GM21529 (cell line): ENCODE measurements around the gene CXCL3.

ENCODE experiments used
- ATAC-seq: cut with Tn5 transposase; IDR thresholded peaks from one replicate; pipeline ENCODE4 v1.9.1; 2021; ENCODE audit not compliant: unreplicated experiment

CXCL3 gene

DNA sequence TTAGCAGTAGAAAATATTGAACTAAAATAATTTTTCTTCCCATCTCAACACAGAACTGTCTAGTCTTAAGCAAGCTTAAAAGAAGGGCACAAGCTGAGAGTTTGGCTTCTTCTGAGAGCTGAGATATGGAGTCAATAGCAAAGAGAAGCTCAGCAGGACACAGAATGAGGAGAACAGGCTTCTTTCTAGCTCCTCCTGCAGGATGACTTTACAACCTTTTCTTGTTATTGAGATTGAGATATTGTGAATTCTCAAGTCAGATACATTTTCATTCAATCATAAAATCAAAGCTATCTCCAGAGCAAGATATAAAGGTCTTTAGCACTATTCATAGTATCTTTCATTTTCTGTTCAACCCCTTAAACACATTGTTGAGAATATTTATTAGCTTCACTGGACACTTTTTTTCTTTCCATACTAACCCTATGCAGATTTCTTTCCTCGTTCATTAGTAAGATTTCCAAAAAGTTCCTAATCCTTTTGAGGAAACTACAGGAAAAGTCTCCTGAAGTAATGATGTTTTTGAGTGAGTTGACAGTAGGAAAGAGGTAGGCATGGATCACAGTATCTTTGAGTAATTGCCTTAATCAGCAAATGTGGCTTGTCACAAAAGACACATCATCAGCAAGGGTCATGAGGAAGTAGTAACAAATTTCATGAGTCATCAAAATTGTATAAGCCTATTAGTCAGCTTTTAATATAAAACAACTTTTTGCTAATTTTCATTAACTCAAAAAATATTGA is 17.8 kb upstream of the CXCL3 start:
- no peak for ATAC-seq

DNA sequence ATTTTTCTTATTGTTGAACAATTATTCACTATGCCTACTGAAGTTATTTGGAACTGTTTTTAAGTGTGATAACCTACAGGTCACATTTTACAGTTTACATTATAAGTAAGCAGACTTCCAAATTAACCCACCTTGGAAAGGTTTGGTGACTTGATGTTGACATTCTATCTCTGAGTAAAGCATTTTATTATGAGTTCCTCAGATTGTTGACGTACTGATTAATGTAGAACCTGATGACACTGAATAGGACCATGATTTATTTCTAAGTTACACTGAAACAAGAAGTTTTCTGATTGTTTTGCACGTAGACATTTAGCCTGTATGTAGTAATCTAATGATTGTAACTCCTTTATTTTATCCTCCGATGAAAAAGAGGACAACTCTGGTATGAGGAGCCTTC is 17.0 kb upstream of the CXCL3 start:
- no peak for ATAC-seq

DNA sequence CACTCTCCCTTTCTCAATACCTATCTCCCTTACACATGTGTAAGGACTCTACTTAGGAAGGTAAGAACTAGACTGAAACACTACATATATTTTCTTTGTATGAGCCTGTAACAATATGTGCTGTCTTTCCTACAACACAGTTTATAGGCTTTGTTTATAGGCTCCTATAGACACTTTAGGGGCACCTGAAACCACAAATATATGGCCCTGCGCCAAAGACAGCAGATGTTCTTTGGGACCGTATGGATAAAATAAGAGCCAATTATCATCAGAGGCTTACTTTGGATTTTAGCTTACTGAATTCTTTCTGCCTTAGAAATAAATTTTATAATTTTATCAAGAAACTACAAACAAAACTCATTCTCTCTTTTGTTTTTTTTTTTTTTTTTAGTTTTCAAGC is 16.6 kb upstream of the CXCL3 start:
- ATAC-seq, result no peak

DNA sequence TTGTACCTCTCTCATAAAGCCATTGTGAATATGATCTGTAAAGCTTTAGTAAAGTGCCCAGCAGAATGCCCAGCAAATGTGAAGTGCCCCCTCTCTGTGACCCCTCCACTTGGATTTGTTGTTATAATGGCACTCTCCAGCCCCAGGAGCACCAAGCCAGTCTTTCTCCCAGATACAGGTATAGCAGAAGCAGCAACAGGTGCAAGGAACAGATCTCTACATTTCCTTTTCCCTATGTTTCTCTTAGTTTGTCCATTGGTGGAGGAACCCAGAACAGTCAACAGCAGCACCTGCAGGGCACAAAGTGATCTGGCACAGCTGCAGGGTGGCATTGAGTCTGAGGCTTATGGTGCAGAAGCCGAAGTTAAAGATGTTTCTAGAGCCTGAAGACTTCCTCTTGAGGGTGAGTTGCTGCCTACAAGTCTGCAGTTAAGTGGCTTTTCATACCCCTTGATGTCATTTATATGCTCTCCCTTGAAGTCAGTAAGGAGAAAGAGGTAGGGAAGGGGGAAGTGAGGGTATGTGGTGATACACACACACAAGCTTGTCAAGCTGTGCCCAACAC is 16.1 kb upstream of the CXCL3 start:
- ATAC-seq, result no peak

DNA sequence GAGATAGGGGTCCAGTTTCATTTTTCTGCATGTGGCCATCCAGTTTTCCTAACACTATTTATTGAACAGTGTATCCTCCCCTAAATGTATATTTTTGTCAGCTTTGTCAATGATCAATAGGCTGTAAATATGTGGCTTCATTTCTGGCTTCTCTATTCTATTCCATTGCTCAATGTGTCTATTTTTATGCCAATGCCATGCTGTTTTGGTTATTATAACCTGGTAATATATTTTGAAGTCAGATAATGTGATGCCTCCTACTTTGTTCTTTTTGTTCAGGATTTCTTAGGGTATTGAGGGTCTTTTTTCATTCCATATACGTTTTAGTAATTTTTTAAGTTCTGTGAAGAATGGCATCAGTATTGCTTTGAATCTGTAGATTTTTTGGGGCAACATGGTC is 8.7 kb upstream of the CXCL3 start:
- ATAC-seq, result no peak

DNA sequence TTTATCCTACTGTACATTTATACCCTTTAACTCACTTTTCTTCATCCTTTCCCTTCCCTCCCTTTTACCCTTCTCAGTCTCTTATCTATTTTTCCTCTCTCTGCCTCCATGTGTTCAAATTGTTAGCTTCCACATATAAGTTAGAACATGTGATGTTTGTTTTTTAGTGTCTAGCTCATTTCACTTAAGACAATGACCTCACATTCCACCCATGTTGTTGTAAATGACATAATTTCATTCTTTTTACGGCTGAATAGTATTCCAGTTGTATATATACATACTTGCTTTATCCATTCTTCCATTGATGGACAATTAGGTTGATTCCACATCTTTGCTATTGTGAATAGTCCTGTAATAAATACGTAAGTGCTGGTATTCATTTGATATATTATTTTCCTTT is 7.3 kb upstream of the CXCL3 start:
- no peak for ATAC-seq

DNA sequence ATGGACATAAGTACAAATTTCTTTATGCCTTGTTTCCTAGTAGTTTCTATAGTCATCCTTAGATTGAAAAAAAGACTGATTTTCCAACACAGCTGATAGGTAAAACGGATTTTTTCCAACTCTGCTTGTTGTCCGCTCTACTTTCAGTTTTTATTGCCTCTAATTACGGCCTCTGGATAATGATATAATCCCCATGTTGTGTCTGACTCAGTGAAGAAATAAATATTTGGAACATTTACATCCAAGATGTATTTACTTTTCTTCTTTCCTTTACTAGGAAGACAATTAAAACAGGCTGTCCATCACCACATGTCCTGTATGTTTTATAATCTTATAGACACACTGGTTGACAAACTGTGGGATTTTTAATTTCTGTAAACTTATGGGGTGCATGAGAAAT is 6.8 kb upstream of the CXCL3 start:
- ATAC-seq, result no peak

DNA sequence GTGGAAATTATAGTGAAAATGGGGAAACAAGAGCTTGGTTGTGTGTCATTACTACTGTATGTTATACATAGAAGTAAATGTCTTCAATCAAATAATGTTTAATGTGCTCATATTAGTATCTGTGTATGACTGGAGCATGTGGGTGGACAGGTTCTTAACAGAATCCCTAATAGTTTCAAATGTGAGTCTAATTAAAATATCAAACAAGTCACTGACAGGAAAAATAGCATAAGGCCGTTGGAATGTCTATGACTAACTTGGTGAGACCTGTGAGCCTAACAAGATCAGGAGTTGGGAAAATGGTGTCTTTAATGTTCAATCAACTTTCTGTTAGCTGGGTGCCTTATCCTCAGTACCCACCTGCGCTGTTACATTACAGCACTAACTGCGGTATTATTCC is 6.2 kb upstream of the CXCL3 start:
- no peak for ATAC-seq

DNA sequence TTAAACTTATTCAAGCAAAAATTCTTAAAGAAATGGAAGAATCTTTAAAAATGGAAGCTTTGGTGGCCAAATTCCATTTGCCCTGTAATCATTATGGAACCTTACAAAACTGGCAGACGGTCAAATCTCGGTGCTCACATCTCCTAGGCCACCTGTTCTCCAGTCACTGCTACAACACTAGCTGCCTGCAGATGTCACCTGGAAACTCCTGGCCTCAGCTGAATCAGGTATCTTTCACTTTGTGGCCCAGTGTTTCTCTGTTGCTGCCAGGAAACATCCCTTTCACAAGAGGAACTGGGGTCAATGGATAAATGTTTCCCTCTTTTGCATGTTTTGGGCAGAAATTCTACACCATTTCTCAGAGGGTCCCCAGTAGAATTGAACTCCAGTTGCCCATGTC is 4.2 kb upstream of the CXCL3 start:
- no peak for ATAC-seq

DNA sequence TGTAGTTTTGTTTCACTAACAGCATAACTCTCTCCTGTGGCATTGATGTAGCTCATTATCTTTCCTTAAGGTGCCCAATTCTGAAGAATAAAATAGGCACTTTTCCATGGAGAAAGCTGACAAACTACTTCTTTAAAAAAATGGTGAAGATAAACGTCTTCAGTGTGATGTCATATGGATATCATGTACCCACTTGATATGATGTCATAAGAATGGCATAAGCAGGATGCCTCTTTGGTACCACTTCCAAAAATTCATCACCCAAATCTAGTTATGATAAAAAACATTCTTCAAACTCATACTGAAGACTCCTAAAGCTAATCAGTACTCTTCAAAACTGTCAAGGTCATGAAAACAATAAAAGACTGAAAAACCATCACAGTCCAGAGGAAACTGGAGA is 2.9 kb upstream of the CXCL3 start:
- no peak for ATAC-seq

DNA sequence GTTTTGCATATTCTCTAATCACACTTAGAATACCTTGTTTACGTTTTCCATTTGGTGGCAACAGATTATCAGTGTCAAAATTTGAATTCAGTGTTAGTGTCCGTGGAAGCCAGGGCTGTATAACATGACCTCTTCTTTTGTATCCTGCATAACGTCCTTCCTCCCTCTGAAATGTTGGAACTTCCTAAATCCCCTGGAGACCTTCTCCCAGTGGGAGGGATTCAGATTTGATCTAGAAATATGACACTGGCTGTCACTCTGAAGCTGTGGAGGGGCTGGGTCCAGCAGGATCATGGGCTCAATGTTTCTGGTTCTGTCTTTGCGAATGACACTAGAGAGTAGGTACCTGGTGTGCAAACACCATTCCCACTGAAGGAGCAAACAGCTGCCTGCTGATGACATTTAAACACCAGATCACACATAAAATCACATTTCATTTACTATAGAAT is 850 bp upstream of the CXCL3 start:
- peak; percentile 4 for ATAC-seq

DNA sequence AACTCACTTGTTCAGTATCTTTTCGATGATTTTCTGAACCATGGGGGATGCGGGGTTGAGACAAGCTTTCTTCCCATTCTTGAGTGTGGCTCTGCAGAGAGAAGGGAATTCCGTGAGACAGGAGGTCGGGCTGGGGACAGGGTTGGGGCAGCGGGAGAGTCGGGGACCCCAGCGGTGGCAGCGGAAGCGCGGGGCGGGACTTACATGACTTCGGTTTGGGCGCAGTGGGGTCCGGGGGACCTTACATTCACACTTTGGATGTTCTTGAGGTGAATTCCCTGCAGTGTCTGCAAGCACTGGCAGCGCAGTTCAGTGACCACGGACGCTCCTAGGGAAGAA is 434 bp downstream of the CXCL3 start:
- ATAC-seq, result peak; percentile 18

DNA sequence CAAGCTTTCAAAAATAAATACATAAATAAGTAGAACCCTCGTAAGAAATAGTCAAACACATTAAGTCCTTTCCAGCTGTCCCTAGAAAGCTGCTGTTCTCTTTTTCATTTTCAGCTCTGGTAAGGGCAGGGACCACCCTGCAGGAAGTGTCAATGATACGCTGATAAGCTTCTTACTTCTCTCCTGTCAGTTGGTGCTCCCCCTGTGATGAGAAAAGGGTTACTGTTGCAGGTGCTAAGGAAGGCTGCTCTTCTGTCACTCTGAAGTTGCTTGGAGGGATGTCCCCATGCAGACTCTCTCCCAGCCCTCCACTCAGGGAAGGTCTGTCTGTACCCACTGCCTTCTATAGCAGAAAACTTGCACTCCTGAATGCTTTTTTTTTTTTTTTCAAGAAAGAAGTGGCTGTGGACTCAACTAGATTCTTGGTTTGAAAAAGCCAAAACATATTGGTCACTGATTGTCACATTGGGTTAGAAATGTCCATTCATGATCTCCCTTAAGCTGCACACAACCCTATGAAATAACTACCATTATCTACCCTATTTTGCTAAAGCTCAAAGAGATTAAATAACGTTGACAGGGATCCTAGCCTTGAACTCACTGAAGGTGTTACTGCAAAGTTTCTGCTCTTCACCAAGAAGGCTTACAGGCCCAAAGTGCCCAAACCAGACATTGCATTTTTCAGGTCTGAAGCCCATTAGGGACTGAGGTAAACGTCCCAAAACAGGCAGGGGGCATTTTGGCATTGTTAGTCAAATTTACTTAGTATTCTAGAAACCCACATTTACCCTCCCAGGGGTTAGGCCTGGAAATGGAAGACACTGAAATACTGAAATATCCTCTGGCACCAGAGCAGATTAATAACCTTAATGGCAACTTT is 1.2 kb downstream of the CXCL3 start:
- ATAC-seq, result no peak

DNA sequence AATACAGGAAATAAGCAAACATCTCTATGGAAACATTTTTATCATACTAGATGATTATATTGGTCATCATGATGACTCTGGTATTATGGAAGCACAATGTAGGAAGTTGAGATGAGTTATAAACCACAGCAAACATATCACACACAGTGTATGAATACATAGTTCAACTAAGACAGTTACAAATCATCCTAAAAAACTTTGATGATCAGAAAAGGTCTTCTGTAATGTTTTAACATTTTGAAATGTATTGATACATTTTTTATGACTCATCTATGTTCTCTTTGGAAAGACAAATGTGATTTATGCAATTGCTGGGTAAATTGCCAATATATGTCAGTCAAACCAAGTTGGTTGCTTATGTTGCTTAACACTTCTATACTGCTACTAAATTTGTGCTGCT is 4.8 kb downstream of the CXCL3 start:
- ATAC-seq, result no peak

DNA sequence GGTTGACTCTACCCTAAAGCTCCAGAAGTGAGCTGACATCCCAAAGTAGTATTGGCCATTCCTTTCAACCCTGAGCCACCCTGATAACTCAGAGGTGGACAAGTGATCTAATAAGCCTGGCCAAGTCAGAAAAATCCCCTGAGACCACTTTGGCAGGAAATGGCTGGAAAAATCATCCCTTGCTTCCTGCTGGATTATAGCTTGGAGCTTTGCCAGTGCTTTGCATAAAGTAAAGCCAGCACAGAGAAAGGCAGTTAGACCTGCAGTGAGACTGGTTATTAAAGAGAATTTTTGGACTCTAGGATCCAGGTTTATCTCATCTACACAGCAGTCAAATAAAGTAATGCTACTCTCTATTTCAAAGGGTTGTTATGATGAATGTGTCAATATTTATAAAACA is 6.4 kb downstream of the CXCL3 start:
- ATAC-seq, result no peak

DNA sequence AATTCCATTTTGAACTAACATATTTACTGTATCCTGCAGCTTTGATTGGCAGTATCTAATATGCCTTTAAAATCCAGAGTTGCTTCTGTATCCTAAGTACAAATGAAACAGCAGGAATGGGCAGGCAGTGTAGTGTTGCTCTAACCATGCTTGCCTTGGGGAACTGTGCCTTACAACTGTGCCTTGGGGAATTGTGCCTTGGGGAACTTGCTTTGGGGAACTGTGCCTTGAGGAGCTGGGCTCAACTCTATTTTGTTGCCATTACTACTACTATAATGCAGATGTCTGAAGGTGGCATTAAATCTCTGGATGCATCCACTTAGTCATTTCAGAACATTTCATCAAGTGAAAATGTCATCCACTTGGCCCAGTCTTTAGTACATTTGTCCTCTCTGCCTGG is 6.9 kb downstream of the CXCL3 start:
- ATAC-seq, result no peak

DNA sequence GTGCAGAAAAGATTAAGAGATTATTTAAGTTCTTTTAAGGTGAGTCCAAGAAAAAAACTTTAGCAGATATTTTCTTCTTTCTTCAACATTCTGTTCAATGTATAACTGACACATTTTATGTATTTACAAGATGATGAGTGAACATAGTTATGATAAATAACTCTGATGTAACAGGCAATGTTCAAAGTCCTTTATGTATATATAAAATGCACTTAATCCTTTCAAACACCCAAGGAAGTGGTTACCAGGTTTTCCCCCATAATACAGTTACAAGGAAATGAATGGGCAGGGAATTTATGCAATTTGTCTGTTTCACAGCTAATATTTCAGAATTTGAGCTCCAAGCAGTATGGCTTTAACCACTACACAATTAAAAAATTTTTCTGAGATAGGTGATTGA is 8.2 kb downstream of the CXCL3 start:
- no peak for ATAC-seq

DNA sequence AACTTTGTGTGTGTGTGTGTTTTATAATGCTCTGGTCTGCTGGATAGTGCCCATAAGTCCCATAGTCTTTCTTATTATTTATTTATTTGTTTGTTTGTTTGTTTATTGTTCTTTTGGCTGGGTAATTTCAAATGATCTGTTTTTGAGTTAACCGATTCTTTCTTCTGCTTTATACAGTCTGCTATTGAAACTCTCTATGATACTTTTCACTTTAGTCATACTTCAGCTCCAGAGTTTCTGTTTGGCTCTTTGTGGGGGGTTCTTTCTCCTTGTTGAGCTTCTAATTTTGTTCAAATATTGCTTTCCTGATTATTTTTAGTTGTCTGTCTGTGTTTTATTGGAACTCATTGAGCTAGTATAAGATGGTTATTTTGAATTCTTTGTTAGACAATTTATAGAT is 10.0 kb downstream of the CXCL3 start:
- no peak for ATAC-seq

DNA sequence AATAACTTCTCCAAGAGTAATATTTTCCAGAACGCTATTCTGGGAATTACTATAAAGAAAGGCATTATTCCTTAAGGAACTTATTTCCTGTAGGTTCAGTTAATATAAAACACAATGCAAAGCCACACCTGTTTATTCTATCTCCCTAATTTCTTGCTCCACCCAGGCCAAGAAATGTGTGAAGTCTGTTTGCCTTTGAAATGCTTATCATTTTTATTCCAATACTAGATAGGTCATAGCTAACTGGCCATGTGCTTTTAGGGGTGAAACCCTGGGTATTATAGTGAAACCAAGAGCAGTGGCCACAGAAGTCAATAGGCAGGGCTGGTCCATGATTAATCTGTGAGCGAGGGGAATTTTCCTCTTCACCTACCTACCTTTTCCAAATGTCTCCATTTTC is 14.8 kb downstream of the CXCL3 start:
- no peak for ATAC-seq

DNA sequence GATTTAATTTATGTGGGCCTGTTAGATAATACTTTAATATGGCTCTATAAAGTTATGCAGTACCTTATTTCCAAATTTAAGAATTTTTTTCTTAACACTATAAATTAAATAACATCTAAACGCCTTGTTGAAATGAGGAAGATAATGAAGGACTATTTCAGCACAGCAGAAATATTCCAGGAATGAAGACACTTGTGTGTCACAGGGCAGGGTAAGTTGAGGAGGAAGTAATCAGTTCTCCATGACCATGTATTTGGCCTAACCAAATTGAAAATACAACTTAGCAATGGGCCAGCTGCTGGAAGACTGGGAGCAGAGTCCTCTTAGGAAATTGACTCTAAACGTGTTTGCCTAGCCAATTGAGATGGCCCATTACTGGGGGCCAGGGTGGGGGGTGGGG is 16.9 kb downstream of the CXCL3 start:
- no peak for ATAC-seq

DNA sequence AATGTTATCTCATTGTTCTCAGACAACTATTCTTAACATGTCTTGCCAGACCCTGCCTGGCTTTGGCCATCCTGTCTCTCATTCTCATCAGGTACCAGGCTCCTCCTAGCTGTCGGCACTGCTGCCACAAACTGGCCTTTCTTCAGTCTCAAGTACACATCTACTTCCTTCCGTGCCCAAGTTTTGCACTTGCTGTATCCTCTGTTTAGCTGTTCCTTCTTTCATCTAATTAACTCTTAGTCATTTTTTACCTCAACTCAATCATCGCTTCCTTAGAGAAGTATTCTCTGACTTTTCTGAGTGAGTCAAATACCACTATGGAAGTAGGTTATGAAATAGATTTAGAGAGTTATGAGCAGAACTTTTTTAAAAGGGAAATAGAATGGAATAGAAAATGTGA is 19.7 kb downstream of the CXCL3 start:
- ATAC-seq, result no peak

DNA sequence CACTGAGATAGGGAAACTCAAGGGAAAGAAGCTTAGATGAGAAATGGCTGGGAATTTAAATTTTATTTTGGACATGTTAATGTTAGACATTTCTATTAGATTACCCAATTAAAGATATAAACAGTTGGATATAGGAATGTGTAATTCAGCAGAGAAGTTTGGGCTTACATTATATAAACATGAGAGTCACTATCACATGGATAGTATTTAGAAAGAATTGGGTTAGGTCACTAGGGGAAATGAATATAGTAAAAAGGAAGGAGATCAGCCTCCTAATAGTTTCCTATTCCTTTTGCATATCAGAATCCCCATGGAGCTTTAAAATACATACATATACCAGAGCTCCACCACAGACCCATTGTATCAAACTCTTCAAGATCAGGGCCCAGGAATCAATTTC is 20.4 kb downstream of the CXCL3 start:
- no peak for ATAC-seq
